Gastroesophageal sphincter (tissue), 3 donors: Measurements from ENCODE around the gene GCNT4.

Experiments
- CTCF ChIP-seq, 4 experiments: fragments of 200-600 bp in 2 of 4; fragments of 450-650 bp in 2 of 4; sonication (generic) in 1 of 4; IDR thresholded peaks; one replicate each; pipeline ENCODE4 v1.5.1; 2017 to 2019; ENCODE audit warnings: antibody characterized with exemption in 4 of 4, mild to moderate bottlenecking in 2 of 4, moderate library complexity in 2 of 4
- EP300 ChIP-seq: sonication (generic); formaldehyde crosslinking; IDR thresholded peaks from one replicate; pipeline ENCODE4 v1.6.1; 2017; ENCODE audit warnings: antibody characterized with exemption, mild to moderate bottlenecking
- POLR2A ChIP-seq, 2 donors: fragments of 450-650 bp; IDR thresholded peaks; one replicate each; pipeline ENCODE4 v1.6.1; 2017; ENCODE audit warnings: antibody characterized with exemption in 2 of 2, mild to moderate bottlenecking in 2 of 2, moderate library complexity in 1 of 2
- POLR2AphosphoS5 ChIP-seq: sonication (generic); formaldehyde crosslinking; IDR thresholded peaks from one replicate; pipeline ENCODE4 v1.6.1; 2017; ENCODE audit warnings: antibody characterized with exemption

GRCh38 chr5:75053054-75053303 lies 621 bp upstream of the GCNT4 start:
- TF ChIP-seq CTCF (IDR thresholded peaks at IDR 0.05): no peak
- TF ChIP-seq EP300: no peak
- no peak for TF ChIP-seq POLR2AphosphoS5
- TF ChIP-seq POLR2A (IDR thresholded peaks at IDR 0.05): no peak
